Fibroblast of villous mesenchyme (primary cell): ENCODE measurements around the gene BAIAP2. TPM values are rescaled to one million over a fixed set of nuclear protein-coding genes. Genes with fewer than 3 reads are reported as not detected.

Source experiments
- DNase-seq: peaks from one replicate; pipeline ENCODE4 v3.0.0-alpha.2; 2010; ENCODE audit warnings: low read depth
- H3K4me3 ChIP-seq: 2 replicates; pipeline ENCODE4 v1.5.1; 2011; ENCODE audit warnings: low read depth, mild to moderate bottlenecking, low read length
- CTCF ChIP-seq: IDR thresholded peaks from 2 replicates; pipeline ENCODE4 v1.5.1; 2012; ENCODE audit warnings: low read depth, mild to moderate bottlenecking, low read length; ENCODE audit not compliant: insufficient read depth
- total RNA-seq: library from RNA; depleted of rRNA; stranded (reverse); fragments of >200 nt; gene quantifications from 2 replicates; pipeline ENCODE4 v1.2.3, GENCODE V29; 2012

BAIAP2 gene
- total RNA-seq, 1 donor: 25.0 TPM

DNA sequence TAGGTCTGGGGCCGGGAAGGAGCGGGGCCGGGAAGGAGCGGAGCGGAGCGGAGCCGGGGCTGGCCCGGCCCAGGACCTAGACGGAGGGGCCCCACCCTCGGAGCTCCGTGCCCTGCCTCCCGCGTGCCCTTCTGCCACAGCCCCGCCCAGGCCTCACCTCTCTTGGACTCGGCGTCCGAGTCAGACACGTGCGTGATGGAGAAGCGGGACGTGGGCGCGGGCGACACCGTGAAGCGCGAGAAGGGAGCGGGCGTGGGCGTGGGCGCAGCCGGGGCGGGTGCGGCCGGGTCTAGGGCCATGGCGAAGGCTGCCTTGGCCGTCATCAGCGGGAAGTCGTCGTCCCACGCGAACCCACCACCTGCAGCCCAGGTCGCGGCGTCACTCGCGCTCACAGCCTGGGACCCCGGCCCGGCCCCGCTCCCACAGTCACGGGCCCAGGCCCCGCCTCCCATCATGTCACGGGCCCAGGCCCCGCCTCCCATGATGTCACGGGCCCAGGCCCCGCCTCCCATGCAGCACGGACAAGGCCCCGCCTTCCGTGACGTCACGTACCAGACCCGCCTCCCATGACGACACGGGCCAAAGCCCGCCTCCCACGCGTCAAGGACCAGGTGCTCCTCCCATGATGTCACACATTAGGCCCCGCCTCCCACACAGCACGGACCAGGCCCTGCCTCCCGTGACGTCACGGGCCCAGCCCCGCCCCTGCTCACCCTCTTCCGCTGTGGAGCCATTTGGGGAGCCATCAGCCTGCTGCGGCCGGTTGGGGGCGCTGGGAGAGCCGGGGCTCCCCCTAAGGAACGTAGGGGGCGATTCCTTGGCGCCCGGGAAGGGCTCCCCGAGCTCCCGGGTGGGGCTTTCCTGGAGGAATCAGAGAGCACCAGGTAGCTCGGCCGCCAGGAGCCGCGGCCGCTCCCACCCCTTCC is 84.5 kb downstream of the BAIAP2 start:
- peak; percentile 23 for TF ChIP-seq CTCF
- peak overlapping the region; percentile 58 for H3K4me3 ChIP-seq
- peak; percentile 97 for DNase-seq

DNA sequence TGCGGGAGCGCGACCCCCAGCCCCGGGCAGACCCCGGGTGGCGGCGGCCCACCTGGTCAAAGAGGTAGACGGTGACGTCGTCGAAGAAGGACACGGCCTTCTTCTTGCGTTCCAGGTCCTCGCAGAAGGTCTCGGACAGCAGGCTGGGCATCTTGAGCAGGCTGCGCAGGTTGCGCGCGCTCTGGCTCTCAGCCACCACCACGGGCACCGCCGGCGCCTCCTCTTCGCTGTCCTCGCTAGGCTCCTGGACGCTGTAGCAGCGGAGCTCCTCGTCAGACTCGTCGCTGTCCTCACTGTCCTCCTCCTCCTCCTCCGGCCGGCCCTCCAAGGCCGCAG is 85.2 kb downstream of the BAIAP2 start:
- peak overlapping the region; percentile 43 for H3K4me3 ChIP-seq
- TF ChIP-seq CTCF: no peak
- DNase-seq: no peak

GRCh38 chr17:81120695-81121621 is 86.0 kb downstream of the BAIAP2 start:
- TF ChIP-seq CTCF: no peak
- no peak for DNase-seq
- H3K4me3 ChIP-seq: no peak overlapping the region

- DNase-seq: no peak
- TF ChIP-seq CTCF: no peak
- H3K4me3 ChIP-seq: no peak overlapping the region
These were observed 87.1 kb downstream of the BAIAP2 start for GRCh38 chr17:81121841-81122733.

GRCh38 chr17:81123052-81124048 is 88.4 kb downstream of the BAIAP2 start:
- H3K4me3 ChIP-seq: no peak overlapping the region
- TF ChIP-seq CTCF: no peak
- DNase-seq: no peak
